GM19395 (cell line): ENCODE results near the gene LSM3.

Source experiments
- ATAC-seq: cut with Tn5 transposase; IDR thresholded peaks from one replicate; pipeline ENCODE4 v1.9.1; 2021; ENCODE audit warnings: mild to moderate bottlenecking, moderate library complexity; ENCODE audit not compliant: unreplicated experiment

The LSM3 gene

DNA sequence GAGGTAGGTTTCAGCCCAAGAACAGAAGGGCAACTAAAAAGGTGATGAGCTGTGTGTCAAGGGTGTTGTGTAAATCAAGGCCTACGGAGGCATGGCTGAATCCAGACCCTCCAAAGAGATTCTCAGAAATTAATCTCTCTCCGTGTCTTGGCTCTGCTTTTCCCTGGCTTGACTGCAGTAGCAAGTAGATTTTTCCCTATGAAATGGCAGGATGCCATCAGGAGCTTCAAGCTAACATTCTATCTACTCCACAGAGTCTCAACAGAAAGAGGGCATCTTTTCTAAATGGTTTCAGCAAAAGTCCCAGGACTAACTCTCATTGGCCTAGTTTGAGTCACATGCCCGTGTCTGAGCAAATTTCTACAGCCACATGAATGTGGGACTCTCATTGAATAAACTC, 58.3 kb downstream of the LSM3 start:
- ATAC-seq: no peak

DNA sequence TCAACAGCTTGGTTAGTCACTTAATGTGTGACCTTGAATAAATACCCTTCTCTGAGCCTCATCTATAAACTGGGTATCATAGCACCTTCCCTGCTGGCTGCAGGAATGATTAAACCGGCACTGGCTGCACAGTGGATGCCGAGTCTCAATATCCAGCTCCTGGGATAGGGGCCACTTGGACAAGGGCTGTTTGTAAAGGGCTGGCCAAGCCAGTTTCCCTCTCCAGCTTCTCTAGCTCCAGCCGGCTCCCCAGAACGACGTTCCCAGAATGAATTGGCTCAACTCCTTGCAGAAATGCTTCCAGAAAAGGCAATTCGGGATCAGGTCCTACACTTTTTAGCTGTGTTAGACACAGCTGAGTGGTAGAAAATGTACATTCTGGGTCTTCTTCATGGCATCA, 58.8 kb downstream of the LSM3 start:
- ATAC-seq: no peak

DNA sequence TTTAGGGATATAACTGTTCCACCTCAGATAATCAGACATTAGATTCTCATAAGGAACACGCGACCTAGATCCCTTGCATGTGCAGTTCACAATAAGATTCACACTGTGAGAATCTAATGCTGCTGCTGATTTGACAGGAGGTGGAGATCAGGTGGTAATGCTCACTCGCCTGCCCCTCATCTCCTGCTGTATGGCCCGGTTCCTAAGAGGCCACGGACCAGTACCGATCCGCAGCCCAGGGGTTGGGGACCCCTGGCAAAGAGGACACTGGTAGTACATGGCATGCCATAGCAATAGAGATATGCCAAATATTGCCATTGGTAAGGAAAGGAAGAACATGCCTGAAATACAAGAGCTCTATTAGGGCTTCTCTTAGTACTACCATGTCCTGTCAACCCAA, 59.7 kb downstream of the LSM3 start:
- no peak for ATAC-seq

DNA sequence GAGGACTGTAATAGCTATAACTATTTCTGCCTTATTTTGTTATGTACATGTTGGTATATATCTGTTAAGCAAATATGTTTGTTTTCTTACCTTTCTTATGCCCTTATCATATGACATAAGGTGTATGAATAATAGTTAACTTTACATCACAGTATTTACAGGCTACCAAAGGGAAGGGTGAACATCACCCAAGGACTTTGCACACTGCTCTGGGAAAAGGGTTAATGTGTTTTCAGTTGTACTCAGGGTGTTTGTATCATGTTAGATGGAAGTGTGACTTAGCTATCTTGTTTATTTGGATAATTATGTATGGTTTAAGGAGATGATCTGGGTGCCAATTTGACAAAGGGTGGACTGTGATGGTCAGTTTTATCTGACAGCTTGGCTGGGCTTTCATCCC, 60.3 kb downstream of the LSM3 start:
- no peak for ATAC-seq

DNA sequence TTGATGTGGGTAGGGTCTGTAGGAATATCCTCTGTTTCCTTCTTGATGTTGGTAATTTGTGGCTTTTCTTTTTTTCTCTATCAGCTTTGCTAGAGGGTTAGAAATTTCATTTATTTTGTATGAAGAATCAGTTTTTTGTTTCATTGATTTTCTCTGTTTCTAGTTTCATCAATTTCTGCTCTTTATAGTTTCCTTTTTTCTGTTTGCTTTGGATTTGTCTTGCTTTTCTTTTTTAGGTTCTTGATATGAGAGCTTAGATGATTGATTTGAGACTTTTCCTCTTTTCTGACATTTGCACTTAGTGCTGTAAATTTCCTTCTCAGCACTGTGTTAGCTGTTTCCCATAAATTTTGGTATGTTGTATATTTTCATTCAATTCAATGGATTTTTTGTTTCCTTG, 61.3 kb downstream of the LSM3 start:
- no peak for ATAC-seq

DNA sequence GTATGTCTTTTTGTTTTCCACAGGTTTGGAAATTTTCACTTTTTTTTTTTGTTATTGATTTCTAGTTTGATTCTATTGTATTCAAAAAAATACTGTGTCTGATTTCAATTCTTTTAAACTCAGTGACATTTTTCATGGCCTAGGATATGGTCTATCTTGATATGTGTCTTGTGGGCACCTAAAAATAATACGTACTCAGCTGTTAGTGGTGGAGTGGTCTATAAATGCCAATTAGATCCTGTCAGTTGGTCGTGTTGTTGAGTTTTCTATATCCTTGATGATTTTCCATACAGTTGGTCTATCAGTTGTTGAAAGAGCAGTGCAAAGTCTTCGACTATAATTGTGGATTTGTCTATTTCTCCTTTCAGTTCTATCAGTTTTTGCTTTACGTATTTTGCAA, 61.7 kb downstream of the LSM3 start:
- no peak for ATAC-seq

DNA sequence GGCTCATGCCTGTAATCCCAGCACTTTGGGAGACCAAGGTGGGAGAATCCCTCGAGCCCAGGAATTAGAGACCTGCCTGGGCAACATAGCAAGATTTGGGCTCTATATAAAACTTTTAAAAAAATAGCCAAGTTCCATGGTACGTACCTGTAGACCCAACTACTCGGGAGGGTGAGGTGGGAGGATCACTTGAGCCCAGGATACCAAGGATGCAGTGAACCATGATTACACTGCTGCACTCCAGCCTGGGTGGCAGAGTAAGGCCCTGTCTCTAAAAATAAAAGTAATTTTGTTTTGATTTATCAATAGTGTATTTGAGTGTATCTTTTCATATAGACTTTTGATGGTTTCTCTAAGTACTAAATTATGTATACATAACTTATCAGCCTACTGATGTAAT, 63.1 kb downstream of the LSM3 start:
- no peak for ATAC-seq

DNA sequence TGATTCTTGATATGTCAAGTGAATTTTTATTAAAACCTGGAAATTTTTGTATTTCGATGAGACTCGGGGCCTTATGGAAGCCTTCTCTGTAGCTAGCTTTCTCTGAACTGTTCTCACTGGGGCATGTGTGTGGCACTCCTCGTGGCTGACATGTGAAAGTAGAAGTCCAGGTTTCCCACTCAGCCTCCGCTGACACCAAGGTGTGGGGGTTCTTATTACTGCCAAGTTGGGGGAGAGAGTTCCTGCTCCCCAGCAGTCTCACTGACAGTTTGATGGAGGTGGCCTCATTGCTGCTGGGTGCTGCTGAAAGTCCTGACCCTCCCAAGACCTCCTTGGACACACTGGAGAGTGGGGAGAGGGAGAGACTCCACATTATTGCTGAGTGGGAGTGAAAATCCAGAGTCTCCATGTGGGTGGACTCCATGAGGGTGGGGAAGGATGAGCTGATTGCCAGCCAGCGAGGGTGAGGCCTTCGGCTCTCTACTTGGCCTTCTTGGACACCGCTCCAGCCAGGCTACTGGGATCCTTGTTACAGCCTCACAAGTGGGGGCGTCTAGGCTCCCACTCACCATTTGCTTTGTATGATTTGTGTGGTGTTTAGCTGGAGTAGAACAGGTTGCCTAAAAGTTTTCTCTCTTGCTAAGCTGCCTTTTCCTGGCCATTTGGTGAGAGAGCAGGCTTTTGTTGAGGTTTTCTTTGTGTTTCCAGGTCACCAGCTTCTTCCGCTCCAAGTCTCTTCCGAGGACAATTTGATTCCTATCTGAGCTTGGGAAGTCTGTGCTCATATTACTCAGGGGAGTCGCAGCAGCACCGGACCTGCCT, 64.1 kb downstream of the LSM3 start:
- no peak for ATAC-seq

DNA sequence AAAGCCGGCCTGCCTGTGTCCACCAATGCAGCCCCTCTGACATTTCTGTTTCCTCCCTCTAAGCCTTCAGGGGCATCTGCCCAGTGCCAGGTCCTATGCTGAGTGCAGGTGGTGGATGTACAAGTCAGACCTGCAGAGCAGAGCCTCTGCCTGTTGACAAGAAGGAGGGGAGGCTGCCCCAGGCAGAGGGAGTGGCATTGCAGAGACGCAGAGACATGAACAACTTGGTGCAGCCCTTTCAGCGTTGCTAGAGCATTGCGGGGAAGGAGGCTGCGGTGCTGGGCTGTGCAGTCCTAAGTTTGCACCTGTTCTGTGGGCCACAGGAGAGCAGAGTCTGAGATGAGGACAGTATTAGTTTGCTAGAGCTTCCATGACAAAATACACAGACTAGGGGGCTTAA, 65.2 kb downstream of the LSM3 start:
- no peak for ATAC-seq

DNA sequence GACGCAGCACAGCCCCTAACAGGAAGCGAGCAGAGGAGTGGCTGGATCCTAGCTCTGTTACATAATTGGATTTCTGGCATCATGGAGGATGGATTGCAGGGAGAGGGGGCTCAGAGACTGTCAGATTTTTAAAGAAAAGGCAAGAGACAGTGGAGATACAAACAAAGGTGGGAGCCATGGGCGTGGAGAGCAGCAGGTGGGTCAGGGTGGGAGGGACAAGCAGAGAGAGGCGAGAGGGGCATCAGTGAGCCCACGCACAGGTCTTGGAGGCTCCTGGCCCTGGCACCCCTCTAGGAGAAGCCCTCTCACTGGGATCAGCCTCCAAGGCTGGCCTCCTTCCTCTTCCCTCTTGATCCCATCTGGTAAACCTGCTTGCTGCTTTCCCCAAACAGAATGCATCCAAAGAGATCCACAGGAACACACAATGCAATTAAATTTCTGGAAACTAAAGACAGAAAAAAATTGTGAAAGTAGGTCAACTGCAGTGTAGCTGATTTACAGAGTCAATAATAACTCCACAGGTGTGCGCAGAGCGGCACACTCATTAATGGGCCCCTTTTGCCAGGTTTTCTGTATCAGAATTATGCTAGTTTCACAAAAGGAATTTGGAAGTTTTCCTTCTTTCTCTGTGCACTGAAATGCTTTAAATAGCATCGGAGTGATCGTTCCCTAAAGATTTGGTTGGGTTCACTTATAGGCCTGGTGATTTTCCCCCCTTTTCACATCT, 66.1 kb downstream of the LSM3 start:
- ATAC-seq: no peak

DNA sequence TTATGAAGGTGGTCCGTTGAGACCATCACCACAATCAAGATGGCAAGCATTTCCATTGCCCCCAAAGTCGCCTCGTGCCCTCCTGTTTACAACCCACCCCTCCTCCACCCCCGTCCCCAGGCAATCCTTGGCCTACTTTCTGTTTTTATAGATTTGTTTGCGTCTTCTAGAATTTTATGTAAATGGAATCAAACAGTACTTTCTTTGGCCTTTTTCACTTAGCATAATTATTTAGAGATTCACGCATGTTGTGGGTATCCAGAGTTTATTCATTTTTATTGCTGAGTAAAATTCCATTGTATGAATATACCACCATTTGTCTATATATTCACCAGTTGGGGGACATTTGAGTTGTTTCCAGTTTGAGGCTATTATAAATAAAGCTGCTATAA, 66.6 kb downstream of the LSM3 start:
- no peak for ATAC-seq

DNA sequence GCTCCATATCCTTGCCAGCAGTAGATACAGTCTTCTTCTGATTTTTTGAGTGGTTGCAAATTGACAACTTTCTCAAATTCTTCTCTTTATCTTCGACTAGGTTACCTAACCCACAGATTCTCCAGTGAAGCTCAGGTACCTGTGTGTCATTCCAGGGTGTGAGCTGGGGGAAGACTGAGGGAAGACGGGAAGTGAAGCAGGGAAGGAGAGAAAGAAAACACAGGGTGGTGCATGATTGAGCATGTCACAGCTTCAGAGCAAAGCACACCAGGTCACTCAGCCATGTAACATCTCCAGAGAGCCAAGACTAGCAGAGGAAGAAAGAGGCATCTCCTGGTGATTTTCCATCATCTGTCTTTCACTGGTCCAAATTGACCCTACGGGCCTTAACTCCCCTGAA, 67.2 kb downstream of the LSM3 start:
- ATAC-seq: no peak

DNA sequence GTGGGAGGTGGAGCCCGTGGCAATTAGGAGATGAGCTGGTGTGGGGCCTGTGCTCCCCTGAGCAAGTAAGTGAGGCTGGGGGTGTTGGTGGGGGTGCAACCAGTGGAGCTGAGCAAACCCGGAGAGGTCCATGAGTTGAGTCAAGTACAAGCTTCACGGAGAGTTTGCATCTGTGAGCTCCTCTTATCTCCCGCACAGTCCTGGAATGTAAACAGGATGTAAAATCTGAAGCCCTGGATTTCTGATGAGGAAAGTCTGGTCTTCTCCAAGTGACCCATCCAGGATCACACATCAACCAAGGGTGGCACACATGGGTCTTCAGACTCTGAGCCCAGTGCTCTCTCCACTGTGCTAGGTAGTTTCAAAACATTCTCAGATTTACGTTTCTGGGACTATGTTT, 67.8 kb downstream of the LSM3 start:
- no peak for ATAC-seq

DNA sequence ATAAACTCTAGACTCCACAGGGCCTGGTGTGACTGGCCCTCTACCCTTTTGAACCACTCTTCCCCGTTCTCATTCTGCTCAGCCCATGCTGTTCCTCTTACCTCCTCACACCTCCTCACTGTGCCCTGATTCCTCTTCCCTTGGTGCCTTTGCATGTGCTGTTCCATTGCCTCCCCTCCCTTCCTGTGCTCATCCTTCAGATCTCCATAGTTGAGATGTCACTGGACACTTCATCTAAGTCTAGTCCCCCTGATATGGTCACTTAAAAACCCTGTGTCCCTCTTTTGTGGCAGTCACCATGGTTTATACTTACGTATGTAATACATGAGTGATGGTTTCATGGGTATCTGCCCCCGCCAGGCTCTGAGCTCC, 69.8 kb downstream of the LSM3 start:
- no peak for ATAC-seq

DNA sequence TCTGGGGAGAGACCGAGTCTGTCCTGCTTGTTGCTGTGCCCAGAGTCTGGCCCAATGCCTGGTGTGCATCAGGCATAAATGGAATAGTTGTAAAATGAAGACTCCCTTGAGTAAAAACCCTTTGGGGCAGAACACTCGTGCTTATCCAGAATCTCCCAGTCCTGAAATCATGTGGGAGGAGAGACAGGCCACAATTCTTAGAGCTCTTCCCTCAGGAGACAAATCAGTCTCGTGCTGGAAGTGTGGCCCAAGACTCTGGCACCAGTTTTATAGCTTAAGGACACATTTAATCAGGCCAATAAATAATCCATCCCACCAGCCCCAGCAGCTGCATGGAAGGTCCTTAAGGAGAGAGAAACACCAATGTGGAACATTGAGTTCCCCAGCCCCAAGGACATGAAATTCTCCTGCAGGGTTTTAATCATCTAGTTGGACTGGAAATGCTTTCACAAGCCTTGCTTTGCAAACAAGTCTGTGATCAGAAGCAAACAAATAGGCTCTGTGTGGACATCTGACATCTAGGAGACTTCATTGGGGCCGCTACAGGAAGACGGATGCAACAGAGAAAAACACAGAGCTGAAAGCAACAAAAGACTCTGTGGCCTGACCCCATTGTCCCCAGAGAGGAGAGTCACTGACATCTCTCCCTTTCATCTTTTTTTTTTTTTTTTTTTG, 70.4 kb downstream of the LSM3 start:
- ATAC-seq: no peak
